ENCODE results near the gene NUB1.

- TF ChIP-seq CTCF (IDR thresholded peaks at IDR 0.05) = no peak
- TF ChIP-seq POLR2A (IDR thresholded peaks at IDR 0.05) = no peak
These were observed 7.4 kb downstream of the NUB1 start for GRCh38 chr7:151348970-151349369.
